HepG2 (cell line): ENCODE measurements around the gene CHMP1A. TPM values are rescaled to one million over a fixed set of nuclear protein-coding genes. Genes with fewer than 3 reads are reported as not detected.

ENCODE experiments used
- ARHGAP35 ChIP-seq: sonication (generic); formaldehyde crosslinking; IDR thresholded peaks from 2 replicates; pipeline ENCODE4 v1.9.0; 2022; ENCODE audit warnings: mild to moderate bottlenecking, inconsistent platforms, moderate library complexity, missing genetic modification reagents, borderline replicate concordance
- MNT ChIP-seq: fragments of 450-650 bp; IDR thresholded peaks from 2 replicates; pipeline ENCODE4 v1.6.1; 2016
- NRL ChIP-seq: sonication (generic); formaldehyde crosslinking; IDR thresholded peaks from 2 replicates; pipeline ENCODE4 v1.5.0; 2020; ENCODE audit warnings: missing genetic modification reagents, mild to moderate bottlenecking, moderate library complexity, borderline replicate concordance
- PAXIP1 ChIP-seq: sonication (generic); formaldehyde crosslinking; conservative IDR thresholded peaks from 2 replicates; pipeline ENCODE4 v1.4.0; 2020; ENCODE audit warnings: mild to moderate bottlenecking, missing genetic modification reagents, moderate library complexity
- PHF21A ChIP-seq: sonication (generic); formaldehyde crosslinking; IDR thresholded peaks from 2 replicates; pipeline ENCODE4 v1.5.0; 2020; ENCODE audit warnings: mild to moderate bottlenecking, missing genetic modification reagents
- RFX3 ChIP-seq: IDR thresholded peaks from 2 replicates; pipeline ENCODE4 v1.6.1; 2016; ENCODE audit warnings: missing biosample characterization, missing genetic modification reagents
- SAP130 ChIP-seq: IDR thresholded peaks from 2 replicates; pipeline ENCODE4 v1.6.1; 2016; ENCODE audit warnings: low read depth
- SMAD1 ChIP-seq: sonication (generic); formaldehyde crosslinking; IDR thresholded peaks from 2 replicates; pipeline ENCODE4 v1.4.0; 2020; ENCODE audit warnings: missing genetic modification reagents, low read depth, mild to moderate bottlenecking, borderline replicate concordance
- SMYD3 ChIP-seq: sonication (generic); formaldehyde crosslinking; IDR thresholded peaks from 2 replicates; pipeline ENCODE4 v1.8.1; 2023; ENCODE audit warnings: mild to moderate bottlenecking, missing genetic modification reagents
- TCF7 ChIP-seq: sonication (generic); IDR thresholded peaks from 2 replicates; pipeline ENCODE4 v1.6.1; 2016; ENCODE audit warnings: antibody characterized with exemption, low read depth
- ZBTB38 ChIP-seq: sonication (generic); formaldehyde crosslinking; IDR thresholded peaks from 2 replicates; pipeline ENCODE4 v1.5.1; 2020; ENCODE audit warnings: mild to moderate bottlenecking, missing genetic modification reagents
- ZNF747 ChIP-seq: sonication (generic); formaldehyde crosslinking; IDR thresholded peaks from 2 replicates; pipeline ENCODE4 v1.8.1; 2023; ENCODE audit warnings: missing genetic modification reagents, mild to moderate bottlenecking, borderline replicate concordance
- polyA plus RNA-seq, 8 experiments: library from polyadenylated mRNA; depleted of rRNA in 3 of 8; stranded (reverse) in 7 of 8; unstranded in 1 of 8; fragments of >200 nt; fragmentation: Illumina TruSeq in 4 of 8; extraction: Trizol in 4 of 8; gene quantifications; 2 replicates each; pipeline versions ENCODE4 v1.2.1 to v1.2.3, GENCODE V29; 2011 to 2016; ENCODE audit warnings: low read depth in 4 of 8, missing spikeins in 1 of 8, mixed read lengths in 1 of 8; ENCODE audit not compliant: insufficient read depth in 1 of 8
- total RNA-seq, 5 experiments: library from RNA; depleted of rRNA; stranded (reverse); fragments of >200 nt; fragmentation: Illumina TruSeq; extraction: Trizol; gene quantifications; 2 replicates each; pipeline ENCODE4 v1.2.3, GENCODE V29; 2016; ENCODE audit warnings: low read depth in 1 of 5
- TF ChIP-seq, protein P1 (sequence below): sonication (generic); formaldehyde crosslinking; IDR thresholded peaks from 2 replicates; pipeline ENCODE4 v1.4.0; 2020; ENCODE audit warnings: missing genetic modification reagents
- TF ChIP-seq, protein P2 (sequence below): IDR thresholded peaks from 2 replicates; pipeline ENCODE4 v1.6.1; 2012; ENCODE audit warnings: low read length, improper control_type of control experiment
- TF ChIP-seq, protein P3 (sequence below): sonication (generic); formaldehyde crosslinking; IDR thresholded peaks from 2 replicates; pipeline ENCODE4 v1.4.0; 2020; ENCODE audit warnings: mild to moderate bottlenecking, missing genetic modification reagents

CHMP1A gene
- total and polyA plus RNA-seq, 2 of the 13 experiments (the other 11 are each of a cell fraction or from before 2014, with no cell fraction given), result 69.4 to 73.3 TPM

GRCh38 chr16:89621698-89622409 lies 35.7 kb downstream of the CHMP1A start (continued):
- TF ChIP-seq MNT (peak; percentile 72), SAP130 (0 out of 2 replicates have a peak, but pooled peaks have one; percentile 13), ZBTB38 (CRISPR knock-in tag) (peak; percentile 77), ZNF747 (CRISPR knock-in tag) (no peak), RFX3 (CRISPR knock-in tag) (peak; percentile 31; the same call in 1 of the 2 replicates), SMYD3 (no peak), TCF7 (0 out of 2 replicates have a peak, but pooled peaks have one; percentile 25), SMAD1 (CRISPR knock-in tag) (0 out of 2 replicates have a peak, but pooled peaks have one; percentile 45), ARHGAP35 (no peak), NRL (CRISPR knock-in tag) (no peak), PHF21A (CRISPR knock-in tag) (no peak), PAXIP1 (CRISPR knock-in tag) (peak; percentile 45)
- TF ChIP-seq, protein P1, sequence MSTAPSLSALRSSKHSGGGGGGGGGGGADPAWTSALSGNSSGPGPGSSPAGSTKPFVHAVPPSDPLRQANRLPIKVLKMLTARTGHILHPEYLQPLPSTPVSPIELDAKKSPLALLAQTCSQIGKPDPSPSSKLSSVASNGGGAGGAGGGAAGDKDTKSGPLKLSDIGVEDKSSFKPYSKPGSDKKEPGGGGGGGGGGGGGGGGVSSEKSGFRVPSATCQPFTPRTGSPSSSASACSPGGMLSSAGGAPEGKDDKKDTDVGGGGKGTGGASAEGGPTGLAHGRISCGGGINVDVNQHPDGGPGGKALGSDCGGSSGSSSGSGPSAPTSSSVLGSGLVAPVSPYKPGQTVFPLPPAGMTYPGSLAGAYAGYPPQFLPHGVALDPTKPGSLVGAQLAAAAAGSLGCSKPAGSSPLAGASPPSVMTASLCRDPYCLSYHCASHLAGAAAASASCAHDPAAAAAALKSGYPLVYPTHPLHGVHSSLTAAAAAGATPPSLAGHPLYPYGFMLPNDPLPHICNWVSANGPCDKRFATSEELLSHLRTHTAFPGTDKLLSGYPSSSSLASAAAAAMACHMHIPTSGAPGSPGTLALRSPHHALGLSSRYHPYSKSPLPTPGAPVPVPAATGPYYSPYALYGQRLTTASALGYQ (CRISPR knock-in tag), result no peak
- TF ChIP-seq, protein P2, sequence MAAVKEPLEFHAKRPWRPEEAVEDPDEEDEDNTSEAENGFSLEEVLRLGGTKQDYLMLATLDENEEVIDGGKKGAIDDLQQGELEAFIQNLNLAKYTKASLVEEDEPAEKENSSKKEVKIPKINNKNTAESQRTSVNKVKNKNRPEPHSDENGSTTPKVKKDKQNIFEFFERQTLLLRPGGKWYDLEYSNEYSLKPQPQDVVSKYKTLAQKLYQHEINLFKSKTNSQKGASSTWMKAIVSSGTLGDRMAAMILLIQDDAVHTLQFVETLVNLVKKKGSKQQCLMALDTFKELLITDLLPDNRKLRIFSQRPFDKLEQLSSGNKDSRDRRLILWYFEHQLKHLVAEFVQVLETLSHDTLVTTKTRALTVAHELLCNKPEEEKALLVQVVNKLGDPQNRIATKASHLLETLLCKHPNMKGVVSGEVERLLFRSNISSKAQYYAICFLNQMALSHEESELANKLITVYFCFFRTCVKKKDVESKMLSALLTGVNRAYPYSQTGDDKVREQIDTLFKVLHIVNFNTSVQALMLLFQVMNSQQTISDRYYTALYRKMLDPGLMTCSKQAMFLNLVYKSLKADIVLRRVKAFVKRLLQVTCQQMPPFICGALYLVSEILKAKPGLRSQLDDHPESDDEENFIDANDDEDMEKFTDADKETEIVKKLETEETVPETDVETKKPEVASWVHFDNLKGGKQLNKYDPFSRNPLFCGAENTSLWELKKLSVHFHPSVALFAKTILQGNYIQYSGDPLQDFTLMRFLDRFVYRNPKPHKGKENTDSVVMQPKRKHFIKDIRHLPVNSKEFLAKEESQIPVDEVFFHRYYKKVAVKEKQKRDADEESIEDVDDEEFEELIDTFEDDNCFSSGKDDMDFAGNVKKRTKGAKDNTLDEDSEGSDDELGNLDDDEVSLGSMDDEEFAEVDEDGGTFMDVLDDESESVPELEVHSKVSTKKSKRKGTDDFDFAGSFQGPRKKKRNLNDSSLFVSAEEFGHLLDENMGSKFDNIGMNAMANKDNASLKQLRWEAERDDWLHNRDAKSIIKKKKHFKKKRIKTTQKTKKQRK, result no peak
- TF ChIP-seq, protein P3, sequence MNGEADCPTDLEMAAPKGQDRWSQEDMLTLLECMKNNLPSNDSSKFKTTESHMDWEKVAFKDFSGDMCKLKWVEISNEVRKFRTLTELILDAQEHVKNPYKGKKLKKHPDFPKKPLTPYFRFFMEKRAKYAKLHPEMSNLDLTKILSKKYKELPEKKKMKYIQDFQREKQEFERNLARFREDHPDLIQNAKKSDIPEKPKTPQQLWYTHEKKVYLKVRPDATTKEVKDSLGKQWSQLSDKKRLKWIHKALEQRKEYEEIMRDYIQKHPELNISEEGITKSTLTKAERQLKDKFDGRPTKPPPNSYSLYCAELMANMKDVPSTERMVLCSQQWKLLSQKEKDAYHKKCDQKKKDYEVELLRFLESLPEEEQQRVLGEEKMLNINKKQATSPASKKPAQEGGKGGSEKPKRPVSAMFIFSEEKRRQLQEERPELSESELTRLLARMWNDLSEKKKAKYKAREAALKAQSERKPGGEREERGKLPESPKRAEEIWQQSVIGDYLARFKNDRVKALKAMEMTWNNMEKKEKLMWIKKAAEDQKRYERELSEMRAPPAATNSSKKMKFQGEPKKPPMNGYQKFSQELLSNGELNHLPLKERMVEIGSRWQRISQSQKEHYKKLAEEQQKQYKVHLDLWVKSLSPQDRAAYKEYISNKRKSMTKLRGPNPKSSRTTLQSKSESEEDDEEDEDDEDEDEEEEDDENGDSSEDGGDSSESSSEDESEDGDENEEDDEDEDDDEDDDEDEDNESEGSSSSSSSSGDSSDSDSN (CRISPR knock-in tag), result no peak
